Measurements from ENCODE around the gene KLHL29. TPM values are rescaled to one million over a fixed set of nuclear protein-coding genes. Genes with fewer than 3 reads are reported as not detected.

The KLHL29 gene
- total and polyA plus RNA-seq, 2 of the 13 experiments (the other 11 are each of a cell fraction or from before 2014, with no cell fraction given), result 0.01 TPM; not detected in 1

DNA sequence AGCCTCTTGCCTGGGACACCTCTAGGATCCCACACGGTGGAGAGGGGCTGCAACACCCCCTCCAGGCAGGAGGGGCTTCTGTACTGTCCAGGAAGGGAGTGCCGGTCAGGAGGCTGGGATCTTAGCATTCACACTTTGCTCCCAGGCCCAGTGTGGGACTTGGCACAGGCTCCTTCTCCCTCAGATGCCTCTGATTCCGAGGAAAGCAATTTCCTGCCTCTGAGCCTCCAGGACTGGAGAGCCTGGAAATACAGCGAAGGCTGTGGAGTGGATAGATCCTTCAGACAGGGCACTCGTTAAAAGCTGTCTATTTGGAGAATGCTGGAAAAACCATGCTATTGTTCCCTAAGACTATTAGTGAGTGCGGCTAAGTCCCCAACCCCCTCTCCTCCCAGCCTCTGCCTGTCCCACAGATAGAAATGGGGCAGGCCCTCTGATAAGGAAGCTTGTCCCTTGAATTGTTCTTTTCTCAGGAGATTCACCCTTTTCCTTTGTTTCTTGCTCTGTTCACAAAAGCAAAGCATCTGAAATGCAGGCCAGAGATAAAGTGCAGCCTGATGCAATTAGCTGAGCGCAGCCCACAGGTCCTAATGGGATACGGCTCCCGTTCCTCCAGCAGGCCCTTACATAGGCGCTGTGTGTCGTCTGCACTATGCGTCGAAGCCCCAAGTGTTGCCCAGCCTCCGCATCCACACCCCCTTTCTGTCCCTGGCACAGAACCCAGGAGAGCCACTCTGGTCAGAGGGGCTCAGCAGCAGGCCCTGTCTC lies 252.2 kb downstream of the KLHL29 start (continued):
- TF ChIP-seq, protein P1, sequence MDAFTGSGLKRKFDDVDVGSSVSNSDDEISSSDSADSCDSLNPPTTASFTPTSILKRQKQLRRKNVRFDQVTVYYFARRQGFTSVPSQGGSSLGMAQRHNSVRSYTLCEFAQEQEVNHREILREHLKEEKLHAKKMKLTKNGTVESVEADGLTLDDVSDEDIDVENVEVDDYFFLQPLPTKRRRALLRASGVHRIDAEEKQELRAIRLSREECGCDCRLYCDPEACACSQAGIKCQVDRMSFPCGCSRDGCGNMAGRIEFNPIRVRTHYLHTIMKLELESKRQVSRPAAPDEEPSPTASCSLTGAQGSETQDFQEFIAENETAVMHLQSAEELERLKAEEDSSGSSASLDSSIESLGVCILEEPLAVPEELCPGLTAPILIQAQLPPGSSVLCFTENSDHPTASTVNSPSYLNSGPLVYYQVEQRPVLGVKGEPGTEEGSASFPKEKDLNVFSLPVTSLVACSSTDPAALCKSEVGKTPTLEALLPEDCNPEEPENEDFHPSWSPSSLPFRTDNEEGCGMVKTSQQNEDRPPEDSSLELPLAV (CRISPR knock-in tag; conservative IDR thresholded peaks at IDR 0.05; ENCODE audit: low read depth), result no peak
- TF ChIP-seq KDM6A (CRISPR knock-in tag; IDR thresholded peaks at IDR 0.05; ENCODE audit: low read depth) (no peak), ZNF75D (CRISPR knock-in tag; IDR thresholded peaks at IDR 0.05; ENCODE audit: borderline replicate concordance) (no peak), ZNF720 (CRISPR knock-in tag; IDR thresholded peaks at IDR 0.05) (no peak), IRX3 (CRISPR knock-in tag; IDR thresholded peaks at IDR 0.05; ENCODE audit: borderline replicate concordance, low read depth) (no peak), NFE2 (CRISPR knock-in tag; IDR thresholded peaks at IDR 0.05) (no peak)

DNA sequence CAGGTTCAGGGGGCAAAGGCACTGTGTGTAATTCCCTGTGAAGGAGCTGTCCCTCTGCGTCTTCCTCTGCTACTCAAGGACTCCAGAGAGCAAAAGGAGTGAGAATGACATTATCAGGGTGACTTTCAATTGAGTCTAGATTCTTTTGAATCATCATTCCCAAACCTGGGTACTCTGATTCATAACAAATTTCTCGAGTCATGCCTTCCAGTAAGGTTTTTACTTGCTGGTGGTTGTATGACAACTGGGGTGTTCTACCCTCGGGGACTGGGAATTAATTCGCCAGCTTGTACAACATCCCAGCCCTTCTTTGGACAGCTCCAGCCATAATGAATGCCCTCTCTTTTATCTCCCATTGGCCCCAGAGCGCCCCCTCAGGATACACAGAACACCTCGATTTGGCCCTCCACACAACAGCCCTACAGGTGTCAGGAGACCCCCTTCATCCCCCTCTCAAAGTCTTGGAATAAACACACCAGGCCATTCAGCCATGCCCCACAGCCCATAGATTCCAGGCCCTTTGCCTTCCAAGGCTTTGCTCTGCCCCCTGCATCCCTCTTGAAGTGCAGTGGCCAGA lies 254.5 kb downstream of the KLHL29 start:
- Histone ChIP-seq H4K20me1 (ENCODE audit: insufficient read depth, low read length) (no peaks in the 10 kb centered on the region), H3K27me3 (ENCODE audit: control insufficient read depth in 1 of 2, insufficient read depth in 2 of 2, low read length in 2 of 2) (peaks cover 4 to 24% of the 10 kb centered on the region in 2 experiments; a peak in 3 of 5 replicates), H3K27ac (ENCODE audit: extremely low read length, insufficient read depth, low read length) (no peak overlapping the region), H3K9me3 (ENCODE audit: low read length) (no peaks in the 10 kb centered on the region), H3K4me1 (ENCODE audit: insufficient read depth, low read length) (no peaks in the 10 kb centered on the region), H3K79me2 (ENCODE audit: insufficient read depth, low read length) (no peaks in the 10 kb centered on the region), H3K4me2 (ENCODE audit: low read depth, low read length) (no peak overlapping the region), H2AFZ (ENCODE audit: low read length) (no peak overlapping the region), H3K4me3 (replicated peaks in 1 of 3; ENCODE audit: insufficient read depth in 1 of 3, low read depth in 2 of 3, low read length in 3 of 3) (no peak overlapping the region), H3K36me3 (replicated peaks in 1 of 2; ENCODE audit: control insufficient read depth in 1 of 2, insufficient read depth in 2 of 2, low read length in 2 of 2) (no peaks in the 10 kb centered on the region), H3K9ac (ENCODE audit: insufficient read depth, low read depth, low read length) (no peak overlapping the region)
- no TSS peak for BruUV-seq (replicated peaks)
- in situ Hi-C loops (cut with HindIII; ENCODE audit: extremely low pct_ligation_motif_present, low pct_unique_long_range_greater_than_20kb) (no loop called here), intact Hi-C loops (cut with micrococcal nuclease; ENCODE audit: unreplicated experiment) (no loop called here)
- TF ChIP-seq MLLT10 (CRISPR knock-in tag; IDR thresholded peaks at IDR 0.05), result no peak
- TF ChIP-seq SMARCE1 (IDR thresholded peaks at IDR 0.05; ENCODE audit: borderline replicate concordance), result no peak
- no peak for TF ChIP-seq ZKSCAN1 (IDR thresholded peaks at IDR 0.05; ENCODE audit: low read length)
- TF ChIP-seq BCL6 (CRISPR knock-in tag; IDR thresholded peaks at IDR 0.05), result no peak
- no peak for TF ChIP-seq ZNF724P (CRISPR knock-in tag; IDR thresholded peaks at IDR 0.05; ENCODE audit: borderline replicate concordance)
- no peak for TF ChIP-seq RARG (CRISPR knock-in tag; IDR thresholded peaks at IDR 0.05; ENCODE audit: low read depth)
- no peak for TF ChIP-seq NCOA5 (CRISPR knock-in tag; IDR thresholded peaks at IDR 0.05)
- no peak for TF ChIP-seq FOXO1 (CRISPR knock-in tag; IDR thresholded peaks at IDR 0.05)
- TF ChIP-seq, protein P2, sequence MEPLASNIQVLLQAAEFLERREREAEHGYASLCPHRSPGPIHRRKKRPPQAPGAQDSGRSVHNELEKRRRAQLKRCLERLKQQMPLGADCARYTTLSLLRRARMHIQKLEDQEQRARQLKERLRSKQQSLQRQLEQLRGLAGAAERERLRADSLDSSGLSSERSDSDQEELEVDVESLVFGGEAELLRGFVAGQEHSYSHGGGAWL (CRISPR knock-in tag; IDR thresholded peaks at IDR 0.05), result no peak
- no peak for TF ChIP-seq ZNF543 (CRISPR knock-in tag; IDR thresholded peaks at IDR 0.05)
- no peak for TF ChIP-seq ARNT (IDR thresholded peaks at IDR 0.05)
- no peak for TF ChIP-seq SSRP1 (CRISPR knock-in tag; IDR thresholded peaks at IDR 0.05)
- no peak for TF ChIP-seq NFIB (CRISPR knock-in tag; IDR thresholded peaks at IDR 0.05; ENCODE audit: borderline replicate concordance)
- TF ChIP-seq MAX (IDR thresholded peaks at IDR 0.05), result no peak
- no peak for TF ChIP-seq HHEX (CRISPR knock-in tag; IDR thresholded peaks at IDR 0.05)
- ATAC-seq (no peak), DNase-seq (ENCODE audit: low spot score) (no peak), FAIRE-seq (no peak)
- ChIA-PET POLR2A (no interaction called here), CTCF (ENCODE audit: low intra/inter-chr PET ratio, low total read pairs) (no interaction called here)
- WGBS (ENCODE audit: low lambda C conversion rate), result 13% methylated on average over 5 of the region's 6 CpGs

Measured in HepG2 (cell line).